ENCODE measurements around the gene APEH.

GRCh38 chr3:49669352-49669751, 4.8 kb upstream of the APEH start:
- TF ChIP-seq CTCF (conservative IDR thresholded peaks at IDR 0.05 in 1 of 2, IDR thresholded peaks at IDR 0.05 in 1 of 2; ENCODE audit: low read depth in 1 of 2, low read length in 2 of 2) (no peak), EZH2 (IDR thresholded peaks at IDR 0.05; ENCODE audit: low read length, missing control alignments) (no peak)

All from fibroblast of lung (primary cell).